ENCODE results near the gene MAGI2.

MAGI2 gene

DNA sequence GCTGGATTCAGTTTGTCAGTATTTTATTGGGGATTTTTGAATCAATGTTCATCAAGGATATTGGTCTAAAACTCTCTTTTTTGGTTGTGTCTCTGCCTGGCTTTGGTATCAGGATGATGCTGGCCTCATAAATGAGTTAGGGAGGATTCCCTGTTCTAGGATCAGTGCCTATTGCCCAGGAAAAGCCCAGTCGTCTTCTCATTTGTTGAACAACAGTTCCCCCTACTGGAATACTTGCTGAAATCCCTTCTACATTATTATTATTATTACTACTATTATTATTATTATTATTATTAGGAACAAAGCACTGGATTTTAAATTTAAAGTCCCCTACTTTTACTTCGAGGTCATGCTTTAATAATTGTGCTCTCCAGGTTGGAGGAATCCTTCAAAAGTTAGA lies 528.9 kb downstream of the MAGI2 start:
- TF ChIP-seq ZNF8 (CRISPR knock-in tag; IDR thresholded peaks at IDR 0.05) (no peak), ARNTL (CRISPR knock-in tag; IDR thresholded peaks at IDR 0.05; ENCODE audit: borderline replicate concordance, low read depth) (no peak), CSDC2 (CRISPR knock-in tag; IDR thresholded peaks at IDR 0.05) (no peak), ZC3H10 (CRISPR knock-in tag; IDR thresholded peaks at IDR 0.05) (no peak), ESRRG (CRISPR knock-in tag; IDR thresholded peaks at IDR 0.05) (no peak), TOX (CRISPR knock-in tag; IDR thresholded peaks at IDR 0.05; ENCODE audit: borderline replicate concordance) (no peak), PPARA (CRISPR knock-in tag; IDR thresholded peaks at IDR 0.05; ENCODE audit: borderline replicate concordance) (no peak), ISL1 (CRISPR knock-in tag; IDR thresholded peaks at IDR 0.05) (no peak), ZNF565 (CRISPR knock-in tag; conservative IDR thresholded peaks at IDR 0.05; ENCODE audit: low read depth) (no peak), ZNF70 (CRISPR knock-in tag; IDR thresholded peaks at IDR 0.05) (no peak)
- TF ChIP-seq, protein P1, sequence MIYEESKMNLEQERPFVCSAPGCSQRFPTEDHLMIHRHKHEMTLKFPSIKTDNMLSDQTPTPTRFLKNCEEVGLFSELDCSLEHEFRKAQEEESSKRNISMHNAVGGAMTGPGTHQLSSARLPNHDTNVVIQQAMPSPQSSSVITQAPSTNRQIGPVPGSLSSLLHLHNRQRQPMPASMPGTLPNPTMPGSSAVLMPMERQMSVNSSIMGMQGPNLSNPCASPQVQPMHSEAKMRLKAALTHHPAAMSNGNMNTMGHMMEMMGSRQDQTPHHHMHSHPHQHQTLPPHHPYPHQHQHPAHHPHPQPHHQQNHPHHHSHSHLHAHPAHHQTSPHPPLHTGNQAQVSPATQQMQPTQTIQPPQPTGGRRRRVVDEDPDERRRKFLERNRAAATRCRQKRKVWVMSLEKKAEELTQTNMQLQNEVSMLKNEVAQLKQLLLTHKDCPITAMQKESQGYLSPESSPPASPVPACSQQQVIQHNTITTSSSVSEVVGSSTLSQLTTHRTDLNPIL (CRISPR knock-in tag; IDR thresholded peaks at IDR 0.05; ENCODE audit: low read depth), result no peak
- TF ChIP-seq, protein P2, sequence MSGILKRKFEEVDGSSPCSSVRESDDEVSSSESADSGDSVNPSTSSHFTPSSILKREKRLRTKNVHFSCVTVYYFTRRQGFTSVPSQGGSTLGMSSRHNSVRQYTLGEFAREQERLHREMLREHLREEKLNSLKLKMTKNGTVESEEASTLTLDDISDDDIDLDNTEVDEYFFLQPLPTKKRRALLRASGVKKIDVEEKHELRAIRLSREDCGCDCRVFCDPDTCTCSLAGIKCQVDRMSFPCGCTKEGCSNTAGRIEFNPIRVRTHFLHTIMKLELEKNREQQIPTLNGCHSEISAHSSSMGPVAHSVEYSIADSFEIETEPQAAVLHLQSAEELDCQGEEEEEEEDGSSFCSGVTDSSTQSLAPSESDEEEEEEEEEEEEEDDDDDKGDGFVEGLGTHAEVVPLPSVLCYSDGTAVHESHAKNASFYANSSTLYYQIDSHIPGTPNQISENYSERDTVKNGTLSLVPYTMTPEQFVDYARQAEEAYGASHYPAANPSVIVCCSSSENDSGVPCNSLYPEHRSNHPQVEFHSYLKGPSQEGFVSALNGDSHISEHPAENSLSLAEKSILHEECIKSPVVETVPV (CRISPR knock-in tag; IDR thresholded peaks at IDR 0.05), result no peak
- no peak for ATAC-seq

DNA sequence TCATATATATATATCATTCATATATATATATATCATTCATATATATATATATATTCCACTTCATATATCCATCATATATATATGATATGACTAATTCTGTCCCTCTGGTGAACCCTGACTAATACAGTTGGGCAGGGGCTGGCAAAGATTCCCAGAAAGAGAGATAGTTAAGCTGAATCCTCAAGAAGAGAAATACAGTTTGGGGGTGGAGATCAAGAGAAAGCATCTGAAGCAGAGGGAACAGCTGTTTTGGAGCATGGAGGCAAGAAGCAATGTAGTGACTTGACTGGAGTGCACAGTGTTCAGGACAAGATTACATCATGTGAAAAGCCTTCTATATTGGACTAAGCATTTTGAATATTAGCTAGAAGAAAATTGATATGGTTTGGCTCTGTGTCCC lies 540.7 kb downstream of the MAGI2 start:
- ATAC-seq, result no peak
- TF ChIP-seq TCF4 (CRISPR knock-in tag; IDR thresholded peaks at IDR 0.05; ENCODE audit: borderline replicate concordance) (no peak), ARNTL (CRISPR knock-in tag; IDR thresholded peaks at IDR 0.05; ENCODE audit: borderline replicate concordance, low read depth) (no peak), CSDC2 (CRISPR knock-in tag; IDR thresholded peaks at IDR 0.05) (no peak), BACH2 (CRISPR knock-in tag; IDR thresholded peaks at IDR 0.05; ENCODE audit: borderline replicate concordance) (no peak), GLIS3 (CRISPR knock-in tag; IDR thresholded peaks at IDR 0.05) (no peak), RARB (CRISPR knock-in tag; IDR thresholded peaks at IDR 0.05) (no peak), ISL1 (CRISPR knock-in tag; IDR thresholded peaks at IDR 0.05) (no peak), ZNF8 (CRISPR knock-in tag; IDR thresholded peaks at IDR 0.05) (no peak), ESRRG (CRISPR knock-in tag; IDR thresholded peaks at IDR 0.05) (no peak), ZC3H10 (CRISPR knock-in tag; IDR thresholded peaks at IDR 0.05) (no peak), SNAI2 (CRISPR knock-in tag; IDR thresholded peaks at IDR 0.05) (no peak), PPARA (CRISPR knock-in tag; IDR thresholded peaks at IDR 0.05; ENCODE audit: borderline replicate concordance) (no peak), OSR1 (CRISPR knock-in tag; IDR thresholded peaks at IDR 0.05) (no peak)
- TF ChIP-seq, protein P3, sequence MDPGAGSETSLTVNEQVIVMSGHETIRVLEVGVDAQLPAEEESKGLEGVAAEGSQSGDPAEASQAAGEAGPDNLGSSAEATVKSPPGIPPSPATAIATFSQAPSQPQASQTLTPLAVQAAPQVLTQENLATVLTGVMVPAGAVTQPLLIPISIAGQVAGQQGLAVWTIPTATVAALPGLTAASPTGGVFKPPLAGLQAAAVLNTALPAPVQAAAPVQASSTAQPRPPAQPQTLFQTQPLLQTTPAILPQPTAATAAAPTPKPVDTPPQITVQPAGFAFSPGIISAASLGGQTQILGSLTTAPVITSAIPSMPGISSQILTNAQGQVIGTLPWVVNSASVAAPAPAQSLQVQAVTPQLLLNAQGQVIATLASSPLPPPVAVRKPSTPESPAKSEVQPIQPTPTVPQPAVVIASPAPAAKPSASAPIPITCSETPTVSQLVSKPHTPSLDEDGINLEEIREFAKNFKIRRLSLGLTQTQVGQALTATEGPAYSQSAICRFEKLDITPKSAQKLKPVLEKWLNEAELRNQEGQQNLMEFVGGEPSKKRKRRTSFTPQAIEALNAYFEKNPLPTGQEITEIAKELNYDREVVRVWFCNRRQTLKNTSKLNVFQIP (CRISPR knock-in tag; IDR thresholded peaks at IDR 0.05; ENCODE audit: borderline replicate concordance, low read depth), result no peak
- TF ChIP-seq, protein P4, sequence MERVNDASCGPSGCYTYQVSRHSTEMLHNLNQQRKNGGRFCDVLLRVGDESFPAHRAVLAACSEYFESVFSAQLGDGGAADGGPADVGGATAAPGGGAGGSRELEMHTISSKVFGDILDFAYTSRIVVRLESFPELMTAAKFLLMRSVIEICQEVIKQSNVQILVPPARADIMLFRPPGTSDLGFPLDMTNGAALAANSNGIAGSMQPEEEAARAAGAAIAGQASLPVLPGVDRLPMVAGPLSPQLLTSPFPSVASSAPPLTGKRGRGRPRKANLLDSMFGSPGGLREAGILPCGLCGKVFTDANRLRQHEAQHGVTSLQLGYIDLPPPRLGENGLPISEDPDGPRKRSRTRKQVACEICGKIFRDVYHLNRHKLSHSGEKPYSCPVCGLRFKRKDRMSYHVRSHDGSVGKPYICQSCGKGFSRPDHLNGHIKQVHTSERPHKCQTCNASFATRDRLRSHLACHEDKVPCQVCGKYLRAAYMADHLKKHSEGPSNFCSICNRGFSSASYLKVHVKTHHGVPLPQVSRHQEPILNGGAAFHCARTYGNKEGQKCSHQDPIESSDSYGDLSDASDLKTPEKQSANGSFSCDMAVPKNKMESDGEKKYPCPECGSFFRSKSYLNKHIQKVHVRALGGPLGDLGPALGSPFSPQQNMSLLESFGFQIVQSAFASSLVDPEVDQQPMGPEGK (CRISPR knock-in tag; IDR thresholded peaks at IDR 0.05; ENCODE audit: borderline replicate concordance), result no peak

DNA sequence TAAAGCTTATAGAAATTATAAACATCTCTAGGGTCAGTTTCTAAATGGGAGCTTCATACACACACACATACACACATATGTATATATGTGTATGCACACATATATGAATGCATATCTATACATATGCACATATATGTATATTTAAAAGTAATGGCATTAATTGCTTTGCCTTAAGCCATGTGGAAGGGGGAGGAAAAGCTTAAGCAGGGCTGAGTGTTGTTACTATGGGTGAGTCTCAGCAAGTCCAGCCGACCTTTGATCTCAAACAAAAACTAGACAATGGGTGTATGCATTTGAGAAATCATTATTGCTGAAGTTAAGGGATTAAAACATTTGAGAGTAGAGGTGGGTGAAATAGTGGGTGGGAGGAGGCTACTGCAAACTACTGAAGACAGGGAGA lies 546.7 kb downstream of the MAGI2 start:
- no peak for ATAC-seq
- TF ChIP-seq ZNF565 (CRISPR knock-in tag; conservative IDR thresholded peaks at IDR 0.05; ENCODE audit: low read depth) (no peak), OSR1 (CRISPR knock-in tag; IDR thresholded peaks at IDR 0.05) (no peak), ISL1 (CRISPR knock-in tag; IDR thresholded peaks at IDR 0.05) (no peak), ARNTL (CRISPR knock-in tag; IDR thresholded peaks at IDR 0.05; ENCODE audit: borderline replicate concordance, low read depth) (no peak), ZFP30 (CRISPR knock-in tag; IDR thresholded peaks at IDR 0.05) (no peak), ZNF8 (CRISPR knock-in tag; IDR thresholded peaks at IDR 0.05) (no peak), RARB (CRISPR knock-in tag; IDR thresholded peaks at IDR 0.05) (no peak), GLIS3 (CRISPR knock-in tag; IDR thresholded peaks at IDR 0.05) (no peak), TCF4 (CRISPR knock-in tag; IDR thresholded peaks at IDR 0.05; ENCODE audit: borderline replicate concordance) (no peak), PPARA (CRISPR knock-in tag; IDR thresholded peaks at IDR 0.05; ENCODE audit: borderline replicate concordance) (no peak), ZFP3 (CRISPR knock-in tag; IDR thresholded peaks at IDR 0.05) (no peak), ZC3H10 (CRISPR knock-in tag; IDR thresholded peaks at IDR 0.05) (no peak)
- TF ChIP-seq, protein P5, sequence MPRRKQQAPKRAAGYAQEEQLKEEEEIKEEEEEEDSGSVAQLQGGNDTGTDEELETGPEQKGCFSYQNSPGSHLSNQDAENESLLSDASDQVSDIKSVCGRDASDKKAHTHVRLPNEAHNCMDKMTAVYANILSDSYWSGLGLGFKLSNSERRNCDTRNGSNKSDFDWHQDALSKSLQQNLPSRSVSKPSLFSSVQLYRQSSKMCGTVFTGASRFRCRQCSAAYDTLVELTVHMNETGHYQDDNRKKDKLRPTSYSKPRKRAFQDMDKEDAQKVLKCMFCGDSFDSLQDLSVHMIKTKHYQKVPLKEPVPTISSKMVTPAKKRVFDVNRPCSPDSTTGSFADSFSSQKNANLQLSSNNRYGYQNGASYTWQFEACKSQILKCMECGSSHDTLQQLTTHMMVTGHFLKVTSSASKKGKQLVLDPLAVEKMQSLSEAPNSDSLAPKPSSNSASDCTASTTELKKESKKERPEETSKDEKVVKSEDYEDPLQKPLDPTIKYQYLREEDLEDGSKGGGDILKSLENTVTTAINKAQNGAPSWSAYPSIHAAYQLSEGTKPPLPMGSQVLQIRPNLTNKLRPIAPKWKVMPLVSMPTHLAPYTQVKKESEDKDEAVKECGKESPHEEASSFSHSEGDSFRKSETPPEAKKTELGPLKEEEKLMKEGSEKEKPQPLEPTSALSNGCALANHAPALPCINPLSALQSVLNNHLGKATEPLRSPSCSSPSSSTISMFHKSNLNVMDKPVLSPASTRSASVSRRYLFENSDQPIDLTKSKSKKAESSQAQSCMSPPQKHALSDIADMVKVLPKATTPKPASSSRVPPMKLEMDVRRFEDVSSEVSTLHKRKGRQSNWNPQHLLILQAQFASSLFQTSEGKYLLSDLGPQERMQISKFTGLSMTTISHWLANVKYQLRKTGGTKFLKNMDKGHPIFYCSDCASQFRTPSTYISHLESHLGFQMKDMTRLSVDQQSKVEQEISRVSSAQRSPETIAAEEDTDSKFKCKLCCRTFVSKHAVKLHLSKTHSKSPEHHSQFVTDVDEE (CRISPR knock-in tag; IDR thresholded peaks at IDR 0.05), result no peak
- TF ChIP-seq, protein P3 (CRISPR knock-in tag; IDR thresholded peaks at IDR 0.05; ENCODE audit: borderline replicate concordance, low read depth), result no peak
- TF ChIP-seq, protein P4 (CRISPR knock-in tag; IDR thresholded peaks at IDR 0.05; ENCODE audit: borderline replicate concordance), result no peak

Data from SK-N-SH treated with all-trans-retinoic acid at 6 μM for 48 hours (cell line).